ENCODE measurements around the gene NHLH1. TPM values are rescaled to one million over a fixed set of nuclear protein-coding genes. Genes with fewer than 3 reads are reported as not detected.
"Not testable (repeated sequence)": the region's sequence is repeated elsewhere in the genome, so short reads cannot be mapped to it uniquely, and the experiment has no call there.

NHLH1 gene
- total RNA-seq, 1 donor from 2014 or later, result 0.42 TPM

- DNase-seq (ENCODE audit: low spot score), result no peak
These were observed 9.8 kb downstream of the NHLH1 start for GRCh38 chr1:160376525-160377131.

- DNase-seq (ENCODE audit: low spot score), result peak; percentile 47
These were observed 10.8 kb downstream of the NHLH1 start for GRCh38 chr1:160377585-160378206.

DNA sequence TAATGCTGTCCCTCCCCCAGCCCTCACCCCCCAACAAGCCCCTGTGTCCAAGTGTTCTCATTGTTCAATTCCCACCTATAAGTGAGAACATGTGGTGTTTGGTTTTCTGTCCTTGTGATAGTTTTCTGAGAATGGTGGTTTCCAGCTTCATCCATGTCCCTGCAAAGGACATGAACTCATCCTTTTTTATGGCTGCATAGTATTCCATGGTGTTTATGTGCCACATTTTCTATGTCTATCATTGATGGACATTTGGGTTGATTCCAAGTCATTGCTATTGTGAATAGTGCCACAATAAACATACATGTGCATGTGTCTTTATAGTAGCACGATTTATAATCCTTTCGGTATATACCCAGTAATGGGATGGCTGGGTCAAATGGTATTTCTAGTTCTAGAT is 17.9 kb downstream of the NHLH1 start:
- DNase-seq (ENCODE audit: low spot score), result peak; percentile 4

DNA sequence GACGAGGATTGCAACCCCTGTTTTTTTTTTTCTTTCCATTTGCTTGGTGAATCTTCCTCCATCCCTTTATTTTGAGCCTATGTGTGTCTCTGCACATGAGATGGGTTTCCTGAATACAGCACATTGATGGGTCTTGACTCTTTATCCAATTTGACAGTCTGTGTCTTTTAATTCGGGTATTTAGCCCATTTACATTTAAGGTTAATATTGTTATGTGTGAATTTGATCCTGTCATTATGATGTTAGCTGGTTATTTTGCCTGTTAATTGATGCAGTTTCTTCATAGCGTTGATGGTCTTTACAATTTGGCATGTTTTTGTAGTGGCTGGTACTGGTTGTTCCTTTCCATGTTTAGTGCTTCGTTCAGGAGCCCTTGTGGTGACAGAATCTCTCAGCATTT is 21.5 kb downstream of the NHLH1 start:
- not testable (repeated sequence) for DNase-seq (ENCODE audit: low spot score)

- peak; percentile 45 for DNase-seq (ENCODE audit: low spot score)
These were observed 27.8 kb downstream of the NHLH1 start for GRCh38 chr1:160394673-160395072.

DNA sequence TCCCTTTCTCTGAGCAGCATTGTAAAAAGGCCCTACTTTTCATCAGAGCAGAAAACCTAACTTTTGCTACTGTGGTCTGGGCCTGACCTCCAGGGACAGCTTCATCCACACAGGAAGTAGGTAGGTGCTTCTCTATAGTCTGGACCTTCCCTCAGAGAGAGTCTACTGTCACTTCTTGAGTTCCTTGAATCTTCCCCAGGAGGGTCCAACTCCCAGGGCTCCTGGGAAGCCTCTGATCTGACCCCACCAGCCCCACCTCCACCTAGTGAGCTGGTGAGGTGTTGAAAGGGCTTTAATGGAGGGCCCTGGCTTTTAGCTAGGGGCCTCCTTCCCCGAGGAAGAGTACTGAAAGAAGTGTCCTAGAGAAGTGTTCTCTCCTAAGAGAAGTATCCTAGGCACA is 30.8 kb downstream of the NHLH1 start:
- DNase-seq (ENCODE audit: low spot score), result peak; percentile 26

DNA sequence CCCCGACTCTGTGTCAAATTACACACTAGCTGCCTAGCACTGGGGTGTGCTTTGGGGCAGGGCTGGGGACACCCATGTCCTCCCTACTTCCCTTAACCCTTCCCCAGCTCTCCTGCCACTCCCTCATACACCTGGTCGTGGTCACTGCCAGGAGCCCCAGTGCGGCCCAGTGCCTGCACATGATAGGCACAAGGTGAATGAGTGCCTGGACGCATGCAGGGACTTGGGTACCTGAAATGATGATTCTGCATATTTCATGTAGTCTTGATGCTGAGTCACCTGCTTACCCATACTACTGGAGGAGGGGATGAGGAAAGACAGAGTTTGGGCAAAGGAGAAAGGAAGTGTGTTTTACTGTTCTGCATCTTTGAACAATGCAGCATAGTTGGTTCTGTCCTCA is 32.0 kb downstream of the NHLH1 start:
- DNase-seq (ENCODE audit: low spot score), result no peak

- DNase-seq (ENCODE audit: low spot score), result no peak
These were observed 32.8 kb downstream of the NHLH1 start for GRCh38 chr1:160399544-160400222.

- no peak for DNase-seq (ENCODE audit: low spot score)
These were observed 33.4 kb downstream of the NHLH1 start, which contains the start of gene VANGL2 for GRCh38 chr1:160400223-160400645. VANGL2 (plus strand) TSS chr1:160400564; CDS start chr1:160415838, 15,274 bp downstream.

DNA sequence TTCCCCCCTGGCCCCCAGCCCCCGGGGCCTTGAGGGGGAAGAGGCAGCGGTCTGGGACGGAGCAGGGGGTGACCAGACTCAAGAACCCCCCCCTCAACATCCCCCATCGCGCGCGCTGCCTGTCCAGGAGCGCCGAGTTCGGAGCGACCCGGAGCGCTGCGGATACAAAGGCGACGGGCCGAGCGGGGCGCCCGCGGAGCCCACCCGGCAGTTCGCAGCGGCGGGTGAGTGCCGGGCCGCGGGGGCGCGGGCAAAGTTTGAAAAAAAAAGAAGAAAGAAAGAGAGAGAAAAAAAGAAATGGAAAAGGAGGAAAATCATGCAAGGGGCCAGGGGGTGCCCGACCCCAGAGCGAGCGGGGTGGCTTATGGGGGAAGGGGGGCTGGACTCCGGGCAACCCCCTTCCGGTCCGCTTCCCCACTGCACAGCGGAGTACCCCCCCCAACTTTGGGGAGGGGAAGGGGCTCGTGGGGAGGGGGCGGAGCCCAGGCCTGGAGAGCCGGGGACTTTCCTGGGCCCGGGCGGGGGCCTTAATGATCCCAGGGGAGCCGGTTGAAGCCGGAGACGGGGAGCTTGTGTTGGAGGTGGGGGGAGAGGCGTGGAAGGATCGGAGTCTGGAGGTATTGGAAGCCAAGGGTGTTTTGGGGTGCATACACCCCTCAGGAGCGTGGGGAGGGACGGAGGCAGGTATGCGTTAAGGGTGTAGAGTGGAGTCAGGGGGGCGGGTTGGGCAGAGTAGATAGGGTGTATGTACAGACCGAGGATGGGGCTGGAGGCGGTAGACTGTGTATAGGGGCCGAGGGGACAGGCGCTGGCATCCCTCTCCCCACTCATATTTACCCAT is 34.0 kb downstream of the NHLH1 start:
- no peak for DNase-seq (ENCODE audit: low spot score)

- no peak for DNase-seq (ENCODE audit: low spot score)
These were observed 34.6 kb downstream of the NHLH1 start for GRCh38 chr1:160401487-160401805.

- no peak for DNase-seq (ENCODE audit: low spot score)
These were observed 35.3 kb downstream of the NHLH1 start for GRCh38 chr1:160402001-160402795.

GRCh38 chr1:160403244-160403643 is 36.4 kb downstream of the NHLH1 start:
- no peak for DNase-seq (ENCODE audit: low spot score)

DNA sequence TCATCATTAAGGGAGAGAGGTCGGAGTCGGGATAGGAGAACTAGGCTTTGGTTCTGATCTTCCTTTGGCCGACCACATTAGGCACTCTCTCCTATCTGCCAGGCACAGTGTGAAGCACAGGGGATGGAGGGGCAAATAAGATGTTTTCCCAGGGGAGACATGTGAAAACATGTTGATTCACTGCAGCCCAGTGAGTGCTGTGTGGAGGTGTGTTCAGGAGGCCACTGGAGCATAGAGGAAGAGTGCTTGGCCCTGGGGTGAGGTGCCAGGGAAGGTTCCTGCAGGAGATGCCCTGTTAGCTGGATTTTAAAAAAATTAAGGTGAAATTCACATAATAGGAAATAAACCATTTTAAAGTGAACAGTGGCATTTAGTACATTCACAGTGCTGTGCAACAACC is 37.2 kb downstream of the NHLH1 start:
- DNase-seq (ENCODE audit: low spot score), result no peak

DNA sequence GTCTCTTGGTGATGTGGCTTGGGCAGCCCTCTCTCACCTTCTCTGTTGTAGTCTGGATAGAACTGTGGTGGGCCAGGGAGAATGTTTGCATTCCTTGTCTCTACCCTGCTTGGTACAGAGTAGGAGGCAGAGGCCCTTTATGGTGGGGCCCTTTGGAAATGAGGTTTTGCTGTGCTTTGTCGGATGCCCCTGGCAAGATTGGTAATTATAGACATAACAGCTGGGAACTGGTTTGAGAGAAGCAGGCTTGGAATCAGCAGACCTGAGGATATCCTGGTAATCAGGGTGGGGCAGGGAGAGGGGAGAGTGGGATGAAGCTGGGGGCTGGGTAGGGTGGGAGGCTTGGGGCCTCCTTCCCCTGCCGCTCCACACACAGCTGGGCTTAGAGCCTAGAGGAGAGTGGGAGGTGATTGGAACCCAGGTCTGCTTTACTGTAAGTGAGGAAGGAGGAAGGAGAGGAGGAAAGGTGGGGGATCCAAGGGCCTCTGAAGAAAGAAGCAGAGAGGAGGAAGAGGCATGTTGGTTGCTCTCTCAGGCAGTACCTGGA is 38.5 kb downstream of the NHLH1 start:
- DNase-seq (ENCODE audit: low spot score), result no peak

DNA sequence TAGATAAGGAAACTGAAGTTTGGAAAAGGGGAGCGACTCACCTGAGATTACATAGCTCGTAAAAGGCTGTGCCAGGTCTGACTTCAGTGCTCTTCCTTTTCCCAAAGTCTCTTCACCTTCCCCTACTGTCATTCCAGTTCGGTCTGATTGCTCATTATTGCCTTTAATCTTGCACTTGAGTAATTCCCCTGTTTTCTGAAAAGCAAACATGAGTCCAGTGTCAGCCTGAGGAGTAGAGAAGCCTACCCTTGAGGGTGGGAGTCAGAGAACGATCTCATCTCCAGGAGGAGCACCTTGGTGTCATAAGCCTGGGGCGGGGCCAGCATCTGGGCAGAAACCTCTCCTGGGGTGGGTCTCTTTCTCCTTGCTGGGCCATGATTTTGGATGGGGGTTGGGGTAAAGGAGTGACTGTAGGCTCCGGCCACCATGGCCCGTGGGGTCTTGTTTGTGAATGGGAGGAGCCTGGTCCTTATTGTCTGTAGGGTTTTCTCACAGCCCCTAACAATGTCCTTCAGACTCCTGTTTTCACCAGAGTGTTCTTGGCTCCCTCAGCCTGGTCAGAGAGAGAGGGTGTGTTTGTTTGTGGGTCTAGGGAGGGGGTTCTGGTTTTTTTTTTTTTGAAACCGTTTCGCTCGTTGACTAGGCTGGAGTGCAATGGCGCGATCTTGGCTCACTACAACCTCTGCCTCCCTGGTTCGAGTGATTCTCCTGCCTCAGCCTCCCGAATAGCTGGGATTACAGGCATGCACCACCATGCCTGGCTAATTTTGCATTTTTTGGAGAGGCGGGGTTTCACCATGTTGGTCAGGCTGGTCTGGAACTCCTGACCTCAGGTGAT is 39.5 kb downstream of the NHLH1 start:
- DNase-seq (ENCODE audit: low spot score), result no peak

DNA sequence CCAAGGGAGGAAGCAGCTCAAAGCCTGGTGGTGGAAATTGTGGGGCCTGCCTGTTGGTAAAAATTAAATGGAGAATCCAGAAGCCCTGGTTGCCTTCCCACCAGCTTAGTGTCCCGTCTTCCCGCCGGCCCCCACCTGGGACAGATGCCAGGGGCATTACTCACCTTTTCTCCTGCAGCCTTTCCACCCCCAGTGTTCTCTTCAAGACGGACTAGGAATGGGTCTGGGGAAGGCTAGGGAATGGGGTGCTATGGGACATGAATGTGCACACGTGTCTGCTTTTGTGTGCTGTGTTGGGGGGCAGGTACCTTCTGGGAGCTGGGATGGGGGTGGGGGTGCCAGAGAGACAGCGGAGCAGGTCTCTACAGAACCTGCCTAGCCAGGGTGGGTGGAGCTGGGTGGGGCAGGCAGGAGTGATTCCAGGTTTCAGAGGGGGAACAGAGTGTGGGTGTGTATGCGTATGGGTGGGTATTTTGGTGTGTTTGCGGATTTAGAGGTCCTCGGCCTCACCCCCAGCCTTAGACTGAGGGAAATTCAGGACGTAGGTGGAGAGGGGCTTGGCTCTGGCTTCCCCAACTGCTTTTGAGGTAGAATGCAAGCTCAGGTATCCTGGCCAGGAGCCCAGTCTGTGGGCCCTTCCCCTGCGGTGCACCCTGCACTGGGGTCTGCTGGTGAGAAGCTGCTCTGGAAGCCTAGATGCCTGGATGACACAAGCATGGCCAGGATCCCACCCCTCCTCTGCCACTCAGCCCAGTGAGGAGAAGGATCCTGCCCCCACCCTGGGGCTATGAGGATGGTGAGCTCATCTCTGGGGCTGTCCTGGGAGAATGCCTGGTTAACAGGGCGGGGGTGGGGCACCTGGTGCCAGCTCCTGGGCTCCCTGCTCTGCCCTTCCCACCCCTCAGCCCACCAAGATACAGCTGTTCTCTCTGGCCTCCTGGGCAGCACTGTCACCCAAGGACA is 41.2 kb downstream of the NHLH1 start:
- DNase-seq (ENCODE audit: low spot score), result no peak

- DNase-seq (ENCODE audit: low spot score), result no peak
These were observed 42.0 kb downstream of the NHLH1 start for GRCh38 chr1:160408864-160409263.

GRCh38 chr1:160409486-160409885 is 42.6 kb downstream of the NHLH1 start:
- no peak for DNase-seq (ENCODE audit: low spot score)
